ENCODE data around the gene TMEM43. TPM values are rescaled to one million over a fixed set of nuclear protein-coding genes. Genes with fewer than 3 reads are reported as not detected.

TMEM43 gene
- polyA plus RNA-seq, 1 of the 3 experiments (the other 2 are of a cell fraction) = 105 TPM

GRCh38 chr3:14169435-14169834 is 44.6 kb downstream of the TMEM43 start:
- H3K27ac ChIP-seq (ENCODE audit: low read depth in 2 of 2, low read length in 1 of 2) = peak overlapping the region in 1 of 2 experiments; percentile 98; a peak in 3 of 4 replicates
- no peak overlapping the region; the same call in 1 of the 2 replicates for H3K4me2 ChIP-seq
- H3K27me3 ChIP-seq (ENCODE audit: insufficient read depth) = no peaks in the 10 kb centered on the region
- H3K9me2 ChIP-seq = no peaks in the 10 kb centered on the region
- no peaks in the 10 kb centered on the region for H3K9me3 ChIP-seq
- H2AFZ ChIP-seq (ENCODE audit: low read depth) = no peak overlapping the region
- ChIA-PET CTCF (no interaction called here), POLR2A (no interaction called here)
- H4K20me1 ChIP-seq (ENCODE audit: insufficient read depth) = no peaks in the 10 kb centered on the region; the same call in 1 of the 2 replicates
- peaks cover 61% of the 10 kb centered on the region for H3K79me2 ChIP-seq (ENCODE audit: insufficient read depth)
- peaks cover 19 to 41% of the 10 kb centered on the region in 2 experiments for H3K4me1 ChIP-seq (ENCODE audit: control insufficient read depth in 1 of 2, insufficient read depth in 2 of 2, low read depth in 1 of 2, low read length in 1 of 2)
- H3K9ac ChIP-seq = peak overlapping the region; percentile 53; the same call in 1 of the 2 replicates
- no peak overlapping the region for H3K4me3 ChIP-seq (ENCODE audit: low read depth in 2 of 2, low read length in 1 of 2)
- H3F3A ChIP-seq (replicated peaks; ENCODE audit: insufficient read depth) = peaks cover 47% of the 10 kb centered on the region
- H3K36me3 ChIP-seq (replicated peaks in 1 of 2; ENCODE audit: control insufficient read depth in 1 of 2, insufficient read depth in 2 of 2, low read length in 1 of 2) = peaks cover 71 to 85% of the 10 kb centered on the region in 2 experiments
- TF ChIP-seq YY1 (IDR thresholded peaks at IDR 0.05; ENCODE audit: low read depth) (no peak), MEF2A (IDR thresholded peaks at IDR 0.05; ENCODE audit: borderline replicate concordance, low read depth) (no peak), RFX5 (IDR thresholded peaks at IDR 0.05; ENCODE audit: low read length) (no peak), SIN3A (IDR thresholded peaks at IDR 0.05; ENCODE audit: borderline replicate concordance, low read depth, low read length) (no peak), TCF12 (IDR thresholded peaks at IDR 0.05) (no peak), CTCF (IDR thresholded peaks at IDR 0.05) (no peak), RXRA (IDR thresholded peaks at IDR 0.05; ENCODE audit: borderline replicate concordance, low read depth) (no peak), ZBTB33 (IDR thresholded peaks at IDR 0.05; ENCODE audit: borderline replicate concordance, low read depth) (no peak), NFIC (IDR thresholded peaks at IDR 0.05; ENCODE audit: borderline replicate concordance) (no peak), RAD21 (IDR thresholded peaks at IDR 0.05; ENCODE audit: low read length) (no peak), EP300 (IDR thresholded peaks at IDR 0.05; ENCODE audit: borderline replicate concordance in 1 of 2, low read depth in 1 of 2, low read length in 1 of 2) (no peak), MXI1 (IDR thresholded peaks at IDR 0.05; ENCODE audit: low read depth, low read length) (no peak)
- TF ChIP-seq, protein P1, sequence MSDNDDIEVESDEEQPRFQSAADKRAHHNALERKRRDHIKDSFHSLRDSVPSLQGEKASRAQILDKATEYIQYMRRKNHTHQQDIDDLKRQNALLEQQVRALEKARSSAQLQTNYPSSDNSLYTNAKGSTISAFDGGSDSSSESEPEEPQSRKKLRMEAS (IDR thresholded peaks at IDR 0.05; ENCODE audit: low read depth) = no peak
- TF ChIP-seq, protein P2, sequence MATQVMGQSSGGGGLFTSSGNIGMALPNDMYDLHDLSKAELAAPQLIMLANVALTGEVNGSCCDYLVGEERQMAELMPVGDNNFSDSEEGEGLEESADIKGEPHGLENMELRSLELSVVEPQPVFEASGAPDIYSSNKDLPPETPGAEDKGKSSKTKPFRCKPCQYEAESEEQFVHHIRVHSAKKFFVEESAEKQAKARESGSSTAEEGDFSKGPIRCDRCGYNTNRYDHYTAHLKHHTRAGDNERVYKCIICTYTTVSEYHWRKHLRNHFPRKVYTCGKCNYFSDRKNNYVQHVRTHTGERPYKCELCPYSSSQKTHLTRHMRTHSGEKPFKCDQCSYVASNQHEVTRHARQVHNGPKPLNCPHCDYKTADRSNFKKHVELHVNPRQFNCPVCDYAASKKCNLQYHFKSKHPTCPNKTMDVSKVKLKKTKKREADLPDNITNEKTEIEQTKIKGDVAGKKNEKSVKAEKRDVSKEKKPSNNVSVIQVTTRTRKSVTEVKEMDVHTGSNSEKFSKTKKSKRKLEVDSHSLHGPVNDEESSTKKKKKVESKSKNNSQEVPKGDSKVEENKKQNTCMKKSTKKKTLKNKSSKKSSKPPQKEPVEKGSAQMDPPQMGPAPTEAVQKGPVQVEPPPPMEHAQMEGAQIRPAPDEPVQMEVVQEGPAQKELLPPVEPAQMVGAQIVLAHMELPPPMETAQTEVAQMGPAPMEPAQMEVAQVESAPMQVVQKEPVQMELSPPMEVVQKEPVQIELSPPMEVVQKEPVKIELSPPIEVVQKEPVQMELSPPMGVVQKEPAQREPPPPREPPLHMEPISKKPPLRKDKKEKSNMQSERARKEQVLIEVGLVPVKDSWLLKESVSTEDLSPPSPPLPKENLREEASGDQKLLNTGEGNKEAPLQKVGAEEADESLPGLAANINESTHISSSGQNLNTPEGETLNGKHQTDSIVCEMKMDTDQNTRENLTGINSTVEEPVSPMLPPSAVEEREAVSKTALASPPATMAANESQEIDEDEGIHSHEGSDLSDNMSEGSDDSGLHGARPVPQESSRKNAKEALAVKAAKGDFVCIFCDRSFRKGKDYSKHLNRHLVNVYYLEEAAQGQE (IDR thresholded peaks at IDR 0.05; ENCODE audit: low read depth, low read length) = no peak
- TF ChIP-seq, protein P3, sequence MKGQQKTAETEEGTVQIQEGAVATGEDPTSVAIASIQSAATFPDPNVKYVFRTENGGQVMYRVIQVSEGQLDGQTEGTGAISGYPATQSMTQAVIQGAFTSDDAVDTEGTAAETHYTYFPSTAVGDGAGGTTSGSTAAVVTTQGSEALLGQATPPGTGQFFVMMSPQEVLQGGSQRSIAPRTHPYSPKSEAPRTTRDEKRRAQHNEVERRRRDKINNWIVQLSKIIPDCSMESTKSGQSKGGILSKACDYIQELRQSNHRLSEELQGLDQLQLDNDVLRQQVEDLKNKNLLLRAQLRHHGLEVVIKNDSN (IDR thresholded peaks at IDR 0.05; ENCODE audit: borderline replicate concordance, low read depth) = no peak
- no peak for DNase-seq
- 79% methylated on average over 2 of the region's 2 CpGs for WGBS (ENCODE audit: low lambda C conversion rate)
